HepG2 (cell line): ENCODE results near the gene PCGF2. TPM values are rescaled to one million over a fixed set of nuclear protein-coding genes. Genes with fewer than 3 reads are reported as not detected.

Source experiments
- ARNT2 ChIP-seq: sonication (generic); formaldehyde crosslinking; IDR thresholded peaks from 2 replicates; pipeline ENCODE4 v1.8.0; 2022; ENCODE audit warnings: mild to moderate bottlenecking, low read depth, missing genetic modification reagents, moderate library complexity
- BATF2 ChIP-seq: sonication (generic); formaldehyde crosslinking; IDR thresholded peaks from 2 replicates; pipeline ENCODE4 v1.8.0; 2022; ENCODE audit warnings: mild to moderate bottlenecking, missing genetic modification reagents, moderate library complexity
- ELF1 ChIP-seq: sonication (generic); formaldehyde crosslinking; IDR thresholded peaks from 2 replicates; pipeline ENCODE4 v1.4.0; 2020; ENCODE audit warnings: missing genetic modification reagents
- GTF3A ChIP-seq: sonication (generic); formaldehyde crosslinking; conservative IDR thresholded peaks from 2 replicates; pipeline ENCODE4 v1.4.0; 2020; ENCODE audit warnings: mild to moderate bottlenecking, missing genetic modification reagents
- HNRNPK ChIP-seq: fragments of 200-400 bp; formaldehyde crosslinking; IDR thresholded peaks from 2 replicates; pipeline ENCODE4 v1.6.1; 2018; ENCODE audit warnings: low read length, low read depth, moderate library complexity, mild to moderate bottlenecking; ENCODE audit not compliant: poor library complexity, severe bottlenecking
- JARID2 ChIP-seq: sonication (generic); formaldehyde crosslinking; IDR thresholded peaks from 2 replicates; pipeline ENCODE4 v1.8.1; 2023; ENCODE audit warnings: missing genetic modification reagents, inconsistent platforms; ENCODE audit not compliant: insufficient replicate concordance
- JUN ChIP-seq: sonication (generic); formaldehyde crosslinking; IDR thresholded peaks from 2 replicates; pipeline ENCODE4 v1.4.0; 2020; ENCODE audit warnings: mild to moderate bottlenecking, missing genetic modification reagents
- NONO ChIP-seq, 2 experiments: fragments of 450-650 bp in 1 of 2; sonication (generic) in 1 of 2; formaldehyde crosslinking in 1 of 2; IDR thresholded peaks in 1 of 2; conservative IDR thresholded peaks in 1 of 2; 2 replicates each; pipeline versions ENCODE4 v1.6.1 to v1.8.0; 2017 to 2022; ENCODE audit warnings: mild to moderate bottlenecking in 1 of 2, missing genetic modification reagents in 1 of 2, moderate library complexity in 1 of 2
- PCBP2 ChIP-seq: fragments of 200-400 bp; formaldehyde crosslinking; optimal IDR thresholded peaks from 2 replicates; pipeline ENCODE3; 2018; ENCODE audit warnings: low read length, low read depth; ENCODE audit not compliant: poor library complexity, severe bottlenecking
- PHF5A ChIP-seq: IDR thresholded peaks from one replicate; pipeline ENCODE4 v1.6.1; 2018; ENCODE audit warnings: low read depth, missing genetic modification reagents; ENCODE audit not compliant: unreplicated experiment
- RAD21 ChIP-seq: fragments of 450-650 bp; formaldehyde crosslinking; IDR thresholded peaks from 2 replicates; pipeline ENCODE4 v1.5.0; 2020; ENCODE audit warnings: mild to moderate bottlenecking
- SP1 ChIP-seq, 2 experiments: fragments of 450-650 bp in 1 of 2; sonication (generic) in 1 of 2; formaldehyde crosslinking in 1 of 2; IDR thresholded peaks; 2 replicates each; pipeline versions ENCODE4 v1.4.0 to v1.6.1; 2016 to 2020; ENCODE audit warnings: missing genetic modification reagents in 1 of 2
- SP2 ChIP-seq: sonication (generic); formaldehyde crosslinking; IDR thresholded peaks from 2 replicates; pipeline ENCODE4 v1.5.1; 2020; ENCODE audit warnings: mild to moderate bottlenecking, missing genetic modification reagents
- SRY ChIP-seq: sonication (generic); formaldehyde crosslinking; IDR thresholded peaks from 2 replicates; pipeline ENCODE4 v1.8.0; 2022; ENCODE audit warnings: mild to moderate bottlenecking, missing genetic modification reagents
- ZFP36L2 ChIP-seq: sonication (generic); formaldehyde crosslinking; IDR thresholded peaks from 2 replicates; pipeline ENCODE4 v1.4.0; 2020; ENCODE audit warnings: missing genetic modification reagents
- ZNF143 ChIP-seq: sonication (generic); formaldehyde crosslinking; IDR thresholded peaks from 2 replicates; pipeline ENCODE4 v1.4.0; 2020; ENCODE audit warnings: missing genetic modification reagents
- ZNF275 ChIP-seq: sonication (generic); formaldehyde crosslinking; IDR thresholded peaks from 2 replicates; pipeline ENCODE4 v1.8.0; 2022; ENCODE audit warnings: missing genetic modification reagents, mild to moderate bottlenecking, inconsistent platforms, borderline replicate concordance
- ZNF296 ChIP-seq: sonication (generic); formaldehyde crosslinking; conservative IDR thresholded peaks from 2 replicates; pipeline ENCODE4 v1.5.0; 2020; ENCODE audit warnings: mild to moderate bottlenecking, missing genetic modification reagents
- ZNF337 ChIP-seq: sonication (generic); formaldehyde crosslinking; IDR thresholded peaks from 2 replicates; pipeline ENCODE4 v1.5.1; 2020; ENCODE audit warnings: missing genetic modification reagents, low read depth, mild to moderate bottlenecking, borderline replicate concordance
- ZNF512 ChIP-seq: sonication (generic); formaldehyde crosslinking; IDR thresholded peaks from 2 replicates; pipeline ENCODE4 v1.4.0; 2020; ENCODE audit warnings: mild to moderate bottlenecking, missing genetic modification reagents
- ZNF530 ChIP-seq: sonication (generic); formaldehyde crosslinking; IDR thresholded peaks from 2 replicates; pipeline ENCODE4 v1.5.0; 2020; ENCODE audit warnings: low read depth, mild to moderate bottlenecking, missing genetic modification reagents
- ZNF639 ChIP-seq: conservative IDR thresholded peaks from 2 replicates; pipeline ENCODE4 v1.6.1; 2018; ENCODE audit warnings: missing genetic modification reagents
- ZNF660 ChIP-seq: sonication (generic); formaldehyde crosslinking; IDR thresholded peaks from 2 replicates; pipeline ENCODE4 v1.5.1; 2020; ENCODE audit warnings: mild to moderate bottlenecking, low read depth, missing genetic modification reagents, borderline replicate concordance
- ZNF672 ChIP-seq: sonication (generic); formaldehyde crosslinking; IDR thresholded peaks from 2 replicates; pipeline ENCODE4 v1.8.1; 2022; ENCODE audit warnings: missing genetic modification reagents
- ZNF777 ChIP-seq: sonication (generic); formaldehyde crosslinking; IDR thresholded peaks from 2 replicates; pipeline ENCODE4 v1.4.0; 2020; ENCODE audit warnings: missing genetic modification reagents
- ZNF816 ChIP-seq: sonication (generic); formaldehyde crosslinking; IDR thresholded peaks from 2 replicates; pipeline ENCODE4 v1.8.0; 2022; ENCODE audit warnings: missing genetic modification reagents, mild to moderate bottlenecking, borderline replicate concordance
- polyA plus RNA-seq, 8 experiments: library from polyadenylated mRNA; depleted of rRNA in 3 of 8; stranded (reverse) in 7 of 8; unstranded in 1 of 8; fragments of >200 nt; fragmentation: Illumina TruSeq in 4 of 8; extraction: Trizol in 4 of 8; gene quantifications; 2 replicates each; pipeline versions ENCODE4 v1.2.1 to v1.2.3, GENCODE V29; 2011 to 2016; ENCODE audit warnings: low read depth in 4 of 8, missing spikeins in 1 of 8, mixed read lengths in 1 of 8; ENCODE audit not compliant: insufficient read depth in 1 of 8
- total RNA-seq, 5 experiments: library from RNA; depleted of rRNA; stranded (reverse); fragments of >200 nt; fragmentation: Illumina TruSeq; extraction: Trizol; gene quantifications; 2 replicates each; pipeline ENCODE4 v1.2.3, GENCODE V29; 2016; ENCODE audit warnings: low read depth in 1 of 5

PCGF2 gene
- total and polyA plus RNA-seq, 2 of the 13 experiments (the other 11 are each of a cell fraction or from before 2014, with no cell fraction given): 11.6 to 29.4 TPM

- no peak for TF ChIP-seq ZNF639 (CRISPR knock-in tag)
- TF ChIP-seq ZNF275 (CRISPR knock-in tag): no peak
- TF ChIP-seq ELF1 (CRISPR knock-in tag): no peak
- TF ChIP-seq ZNF337: no peak
- no peak for TF ChIP-seq NONO (IDR thresholded peaks at IDR 0.05)
- TF ChIP-seq NONO (CRISPR knock-in tag; conservative IDR thresholded peaks at IDR 0.05): peak; percentile 45; the same call in 1 of the 2 replicates
- no peak for TF ChIP-seq ZNF143
- TF ChIP-seq JUN: no peak
- TF ChIP-seq PHF5A (CRISPR knock-in tag): no peak
- TF ChIP-seq SP1 (IDR thresholded peaks at IDR 0.05): no peak
- no peak for TF ChIP-seq SP1 (CRISPR knock-in tag; IDR thresholded peaks at IDR 0.05)
- TF ChIP-seq ZNF660 (CRISPR knock-in tag): no peak
- TF ChIP-seq ZNF816: no peak
- no peak for TF ChIP-seq SP2 (CRISPR knock-in tag)
- no peak for TF ChIP-seq ARNT2 (CRISPR knock-in tag)
- TF ChIP-seq GTF3A (CRISPR knock-in tag): no peak
- TF ChIP-seq RAD21 (CRISPR knock-in tag): no peak
- TF ChIP-seq PCBP2: no peak
- no peak for TF ChIP-seq HNRNPK
- TF ChIP-seq ZNF512: no peak
- TF ChIP-seq ZNF777: no peak
- no peak for TF ChIP-seq ZFP36L2
- no peak for TF ChIP-seq ZNF672 (CRISPR knock-in tag)
- no peak for TF ChIP-seq ZNF530
- TF ChIP-seq SRY (CRISPR knock-in tag): no peak
- no peak for TF ChIP-seq JARID2 (CRISPR knock-in tag)
- no peak for TF ChIP-seq ZNF296
- TF ChIP-seq BATF2 (CRISPR knock-in tag): no peak
Measured at GRCh38 chr17:38728290-38728831, 19.8 kb downstream of the PCGF2 start (continued).
